Suprapubic skin (tissue), 4 donors: ENCODE results near the gene RAD51D. TPM values are rescaled to one million over a fixed set of nuclear protein-coding genes. Genes with fewer than 3 reads are reported as not detected.

Experiments used
- DNase-seq, 2 donors: peaks; one replicate each; pipeline ENCODE4 v3.0.0-alpha.2; 2019; ENCODE audit warnings: low spot score in 2 of 2
- H3K27ac ChIP-seq: fragments of 200-600 bp; sonication (generic); one replicate; pipeline ENCODE4 v1.5.1; 2019
- H3K27me3 ChIP-seq: fragments of 200-600 bp; sonication (generic); one replicate; pipeline ENCODE4 v1.5.1; 2019
- H3K36me3 ChIP-seq: fragments of 200-600 bp; sonication (generic); one replicate; pipeline ENCODE4 v1.5.1; 2019
- H3K4me1 ChIP-seq: fragments of 200-600 bp; sonication (generic); one replicate; pipeline ENCODE4 v1.5.1; 2019
- H3K4me3 ChIP-seq: fragments of 200-600 bp; sonication (generic); one replicate; pipeline ENCODE4 v1.5.1; 2019; ENCODE audit warnings: mild to moderate bottlenecking
- H3K9me3 ChIP-seq: fragments of 200-600 bp; sonication (generic); one replicate; pipeline ENCODE4 v1.5.1; 2019
- EP300 ChIP-seq: sonication (generic); formaldehyde crosslinking; IDR thresholded peaks from one replicate; pipeline ENCODE4 v1.6.1; 2017; ENCODE audit warnings: antibody characterized with exemption
- POLR2A ChIP-seq, 2 donors: fragments of 450-650 bp; IDR thresholded peaks; one replicate each; pipeline ENCODE4 v1.6.1; 2017; ENCODE audit warnings: antibody characterized with exemption in 2 of 2, mild to moderate bottlenecking in 2 of 2, moderate library complexity in 2 of 2
- POLR2AphosphoS5 ChIP-seq, 3 donors: sonication (generic); formaldehyde crosslinking; IDR thresholded peaks; one replicate each; pipeline ENCODE4 v1.6.1; 2017; ENCODE audit warnings: antibody characterized with exemption in 3 of 3
- WGBS: methylation state at CpG from one replicate; pipeline ENCODE4 v1.1.5; 2018; 5-methylcytosine and 5-hydroxymethylcytosine counted together
- total RNA-seq, 4 donors: library from RNA; depleted of rRNA; stranded (reverse); fragments of >200 nt; gene quantifications; one replicate each; pipeline ENCODE4 v1.1.0, GENCODE V29; 2016
- TF ChIP-seq, protein P1 (sequence below), 2 donors: fragments of 200-600 bp in 1 of 2; fragments of 450-650 bp in 1 of 2; sonication (generic) in 1 of 2; IDR thresholded peaks; one replicate each; pipeline ENCODE4 v1.5.1; 2016 to 2019; ENCODE audit warnings: antibody characterized with exemption in 2 of 2, mild to moderate bottlenecking in 1 of 2, moderate library complexity in 1 of 2

RAD51D gene
- total RNA-seq, 4 donors from 2014 or later: 3.2 to 7.7 (median 6.4) TPM

DNA sequence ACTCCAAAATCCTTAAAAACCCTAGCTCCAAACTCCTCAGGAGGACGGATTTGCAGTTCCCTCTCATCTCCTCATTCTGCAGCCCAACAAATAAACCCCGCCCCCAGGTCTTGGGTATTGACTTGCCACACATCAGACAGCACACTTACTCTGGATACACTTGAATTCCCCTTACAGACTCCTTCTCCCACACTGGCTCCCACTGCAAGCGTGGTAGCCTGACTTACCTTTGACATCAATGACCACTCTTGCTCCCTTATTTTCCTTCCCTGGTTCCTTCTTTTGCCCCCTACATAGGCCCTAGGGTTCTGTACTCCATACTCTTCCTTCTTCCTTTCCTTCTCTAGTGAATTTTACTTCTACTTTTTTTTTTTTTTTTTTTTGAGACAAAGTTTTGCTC, 63.6 kb downstream of the RAD51D start:
- H3K27ac ChIP-seq: no peak overlapping the region
- no peak for DNase-seq

DNA sequence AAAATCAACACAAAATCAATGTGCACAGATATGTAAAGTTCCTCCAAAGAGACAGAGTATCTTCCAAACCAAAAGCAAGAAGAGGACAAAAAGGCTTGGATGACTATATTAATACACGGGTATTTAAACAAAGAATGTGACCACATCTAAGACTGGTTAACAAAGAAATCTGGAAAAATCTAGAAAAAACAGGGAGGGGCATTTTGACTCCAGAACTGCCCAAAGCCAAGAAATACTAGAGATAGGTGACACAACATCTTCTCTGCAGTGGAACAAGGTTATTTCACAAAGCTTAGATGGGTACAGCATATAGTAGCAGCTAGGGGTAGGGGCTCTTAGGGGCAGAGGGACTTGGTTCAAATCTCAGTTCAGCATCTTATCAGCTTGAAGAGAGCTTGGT, 66.5 kb downstream of the RAD51D start:
- WGBS: 89% methylated on average over 1 of the region's 1 CpG
- no peaks in the 10 kb centered on the region for H3K36me3 ChIP-seq
- no peak overlapping the region for H3K27ac ChIP-seq
- no peaks in the 10 kb centered on the region for H3K27me3 ChIP-seq
- no peak for TF ChIP-seq EP300
- no peak for DNase-seq
- no peak overlapping the region for H3K4me3 ChIP-seq
- peaks cover 36% of the 10 kb centered on the region for H3K4me1 ChIP-seq
- H3K9me3 ChIP-seq: no peaks in the 10 kb centered on the region

More for the DNA sequence above, 63.6 kb downstream of the RAD51D start:
- Histone ChIP-seq H3K36me3 (no peaks in the 10 kb centered on the region), H3K9me3 (no peaks in the 10 kb centered on the region), H3K27me3 (no peaks in the 10 kb centered on the region), H3K4me3 (no peak overlapping the region), H3K4me1 (peaks cover 34% of the 10 kb centered on the region)
- no peak for TF ChIP-seq POLR2A (IDR thresholded peaks at IDR 0.05)
- TF ChIP-seq, protein P1, sequence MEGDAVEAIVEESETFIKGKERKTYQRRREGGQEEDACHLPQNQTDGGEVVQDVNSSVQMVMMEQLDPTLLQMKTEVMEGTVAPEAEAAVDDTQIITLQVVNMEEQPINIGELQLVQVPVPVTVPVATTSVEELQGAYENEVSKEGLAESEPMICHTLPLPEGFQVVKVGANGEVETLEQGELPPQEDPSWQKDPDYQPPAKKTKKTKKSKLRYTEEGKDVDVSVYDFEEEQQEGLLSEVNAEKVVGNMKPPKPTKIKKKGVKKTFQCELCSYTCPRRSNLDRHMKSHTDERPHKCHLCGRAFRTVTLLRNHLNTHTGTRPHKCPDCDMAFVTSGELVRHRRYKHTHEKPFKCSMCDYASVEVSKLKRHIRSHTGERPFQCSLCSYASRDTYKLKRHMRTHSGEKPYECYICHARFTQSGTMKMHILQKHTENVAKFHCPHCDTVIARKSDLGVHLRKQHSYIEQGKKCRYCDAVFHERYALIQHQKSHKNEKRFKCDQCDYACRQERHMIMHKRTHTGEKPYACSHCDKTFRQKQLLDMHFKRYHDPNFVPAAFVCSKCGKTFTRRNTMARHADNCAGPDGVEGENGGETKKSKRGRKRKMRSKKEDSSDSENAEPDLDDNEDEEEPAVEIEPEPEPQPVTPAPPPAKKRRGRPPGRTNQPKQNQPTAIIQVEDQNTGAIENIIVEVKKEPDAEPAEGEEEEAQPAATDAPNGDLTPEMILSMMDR (IDR thresholded peaks at IDR 0.05): no peak
- TF ChIP-seq POLR2AphosphoS5 (IDR thresholded peaks at IDR 0.05): no peak
- TF ChIP-seq EP300: no peak
- WGBS: 89% methylated on average over 3 of the region's 3 CpGs

DNA sequence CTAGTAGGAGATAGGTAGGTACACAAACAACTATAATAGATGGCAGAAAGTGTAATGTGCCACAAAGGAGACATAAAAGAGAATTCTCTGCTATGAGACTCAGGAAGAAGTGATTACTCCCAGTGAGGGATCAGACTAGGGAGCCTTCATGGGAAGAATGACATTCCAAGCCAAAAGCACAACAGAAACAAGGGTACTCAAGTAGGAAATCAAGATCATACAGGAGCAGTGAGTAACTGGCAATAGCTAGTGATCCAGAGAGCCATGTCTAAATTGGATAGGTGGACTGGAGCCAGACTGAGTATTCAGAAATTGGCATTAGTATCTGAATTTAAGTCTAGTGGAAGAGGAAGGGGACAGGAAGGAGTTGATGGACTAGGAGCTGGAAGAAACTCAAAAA, 66.9 kb downstream of the RAD51D start:
- no peaks in the 10 kb centered on the region for H3K27me3 ChIP-seq
- peaks cover 32% of the 10 kb centered on the region for H3K4me1 ChIP-seq
- H3K9me3 ChIP-seq: no peaks in the 10 kb centered on the region
- H3K36me3 ChIP-seq: no peaks in the 10 kb centered on the region
- no peak overlapping the region for H3K27ac ChIP-seq
- no peak for DNase-seq
- no peak overlapping the region for H3K4me3 ChIP-seq
- TF ChIP-seq POLR2AphosphoS5 (IDR thresholded peaks at IDR 0.05): no peak
- TF ChIP-seq, protein P1 (IDR thresholded peaks at IDR 0.05): no peak
- TF ChIP-seq EP300: no peak
- no peak for TF ChIP-seq POLR2A (IDR thresholded peaks at IDR 0.05)

DNA sequence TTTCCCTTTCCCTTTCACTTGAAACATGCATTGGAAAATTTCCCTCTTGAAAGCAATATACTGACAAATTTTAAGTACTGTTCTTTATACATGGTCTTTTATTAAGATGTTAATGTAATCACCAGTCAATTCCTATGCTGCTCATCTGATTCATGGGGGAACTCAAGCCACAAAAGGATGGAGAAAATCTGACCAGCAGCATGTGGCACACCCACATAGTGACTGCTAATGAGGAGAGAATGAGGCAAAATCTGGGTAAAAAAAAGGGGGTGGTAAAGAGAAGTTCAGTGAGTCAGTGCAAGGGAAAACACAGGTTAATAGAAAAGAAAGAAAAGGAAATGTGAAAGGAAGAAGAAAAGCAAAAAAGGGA, 67.4 kb downstream of the RAD51D start:
- no peak for TF ChIP-seq EP300
- DNase-seq: no peak
- H3K36me3 ChIP-seq: no peaks in the 10 kb centered on the region
- no peaks in the 10 kb centered on the region for H3K27me3 ChIP-seq
- H3K4me1 ChIP-seq: peaks cover 29% of the 10 kb centered on the region
- H3K4me3 ChIP-seq: no peak overlapping the region
- H3K9me3 ChIP-seq: no peaks in the 10 kb centered on the region
- H3K27ac ChIP-seq: peak overlapping the region; percentile 37

DNA sequence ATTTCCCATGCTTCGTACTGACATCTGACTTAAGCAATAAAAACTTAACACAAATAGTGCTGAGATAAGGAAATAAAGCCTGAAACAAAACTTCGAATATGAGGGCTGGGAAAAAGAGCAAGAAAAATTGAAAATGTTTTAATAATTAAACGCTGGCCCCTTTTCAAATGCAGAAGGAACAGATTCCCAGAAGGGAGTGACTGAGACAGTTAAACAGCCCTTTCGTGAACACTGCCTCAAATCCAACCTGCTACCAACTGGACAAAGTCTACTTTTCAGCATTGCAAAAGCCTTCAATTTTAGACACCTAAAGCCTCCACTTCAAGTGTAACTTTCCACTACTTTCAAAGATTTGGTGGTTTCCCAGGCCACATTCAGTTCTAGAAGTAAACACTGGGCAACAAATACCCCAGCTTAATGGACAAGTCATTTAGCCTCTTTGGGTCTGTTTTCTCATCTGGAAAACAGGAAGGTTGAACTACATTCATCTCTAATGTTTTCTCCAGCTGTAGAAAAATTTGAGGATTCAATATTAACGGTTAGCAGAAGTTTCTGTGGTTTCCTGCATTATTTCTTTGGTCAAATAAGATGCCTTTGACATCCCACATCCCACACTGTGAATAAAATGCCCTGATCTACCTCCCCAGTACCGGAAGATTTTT, 68.0 kb downstream of the RAD51D start:
- peaks cover 27% of the 10 kb centered on the region for H3K4me1 ChIP-seq
- no peak for DNase-seq

DNA sequence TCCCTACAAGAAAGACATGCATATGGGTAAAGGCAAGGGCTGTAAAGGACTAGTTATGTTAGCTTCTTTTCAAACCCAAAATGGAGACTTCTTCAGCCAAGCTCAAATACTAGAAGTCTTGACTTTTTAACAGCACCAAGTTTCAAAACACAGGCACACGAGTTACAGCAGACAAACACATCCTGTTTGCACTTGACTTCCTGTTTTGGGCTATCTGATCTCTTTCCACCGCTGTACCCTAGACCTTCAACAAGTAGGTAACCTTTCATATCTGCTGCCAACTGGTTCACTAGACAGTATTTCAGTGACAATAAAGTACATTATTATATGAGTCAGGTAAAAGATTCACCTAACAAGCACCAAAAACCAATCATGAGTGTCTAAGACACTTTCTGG, 68.5 kb downstream of the RAD51D start:
- no peak for TF ChIP-seq POLR2AphosphoS5 (IDR thresholded peaks at IDR 0.05)
- Histone ChIP-seq H3K27me3 (no peaks in the 10 kb centered on the region), H3K27ac (peak overlapping the region; percentile 57), H3K9me3 (no peaks in the 10 kb centered on the region), H3K4me3 (no peak overlapping the region), H3K36me3 (no peaks in the 10 kb centered on the region), H3K4me1 (peaks cover 27% of the 10 kb centered on the region)
- no peak for DNase-seq
- 31% methylated on average over 2 of the region's 2 CpGs for WGBS

More for the DNA sequence above, 68.0 kb downstream of the RAD51D start:
- peak overlapping the region; percentile 57 for H3K27ac ChIP-seq
- TF ChIP-seq EP300 (no peak), POLR2A (IDR thresholded peaks at IDR 0.05) (no peak), POLR2AphosphoS5 (IDR thresholded peaks at IDR 0.05) (no peak)
- TF ChIP-seq, protein P1 (IDR thresholded peaks at IDR 0.05): no peak
- no peak overlapping the region for H3K4me3 ChIP-seq
- H3K36me3 ChIP-seq: no peaks in the 10 kb centered on the region
- H3K9me3 ChIP-seq: no peaks in the 10 kb centered on the region
- WGBS: 45% methylated on average over 6 of the region's 6 CpGs
- H3K27me3 ChIP-seq: no peaks in the 10 kb centered on the region

DNA sequence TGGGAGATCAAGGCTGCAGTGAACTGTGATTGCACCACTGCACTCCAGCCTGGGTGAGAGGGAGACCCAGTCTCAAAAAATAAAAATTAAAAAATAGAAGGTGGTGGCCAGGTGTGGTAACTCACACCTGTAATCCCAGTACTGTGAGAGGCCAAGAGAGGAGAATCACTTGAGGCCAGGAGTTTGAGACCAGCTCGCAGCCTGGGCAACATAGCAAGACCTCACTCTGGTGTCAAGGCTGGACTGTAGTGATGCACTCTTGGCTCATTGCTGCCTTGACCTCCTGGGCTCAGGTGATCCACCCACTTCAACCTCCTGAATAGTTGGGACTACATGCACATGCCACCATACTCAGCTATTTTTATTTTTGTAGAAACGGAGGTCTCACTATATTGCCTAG, 69.5 kb downstream of the RAD51D start:
- Histone ChIP-seq H3K4me1 (peaks cover 27% of the 10 kb centered on the region), H3K27ac (no peak overlapping the region), H3K36me3 (no peaks in the 10 kb centered on the region), H3K9me3 (no peaks in the 10 kb centered on the region), H3K27me3 (no peaks in the 10 kb centered on the region), H3K4me3 (no peak overlapping the region)
- WGBS: 96% methylated on average over 2 of the region's 2 CpGs
- DNase-seq: no peak
- TF ChIP-seq EP300: no peak
- TF ChIP-seq POLR2A (IDR thresholded peaks at IDR 0.05): no peak
- TF ChIP-seq, protein P1 (IDR thresholded peaks at IDR 0.05): no peak
- TF ChIP-seq POLR2AphosphoS5 (IDR thresholded peaks at IDR 0.05): no peak
